Adipose tissue (tissue), 3 donors: ENCODE measurements around the gene PITPNC1. TPM values are rescaled to one million over a fixed set of nuclear protein-coding genes. Genes with fewer than 3 reads are reported as not detected.
"Not testable (repeated sequence)": the region's sequence is repeated elsewhere in the genome, so short reads cannot be mapped to it uniquely, and the experiment has no call there.

Experiments
- H3K27ac ChIP-seq: one replicate; pipeline ENCODE4 v1.5.1; 2013; ENCODE audit warnings: low read depth, low read length
- WGBS, 3 donors: extraction: QIAGEN DNeasy Blood & Tissue Kit; methylation state at CpG; one replicate each; pipeline ENCODE4 v1.1.7; 2013; 5-methylcytosine and 5-hydroxymethylcytosine counted together
- polyA plus RNA-seq, 3 donors: library from polyadenylated mRNA; stranded (reverse); fragments of 200-250 nt; gene quantifications; one replicate each; pipeline ENCODE4 v1.2.3, GENCODE V29; 2013
- donor health status: healthy with polysubstance abuse.
- donor health status: Bipolar disorder and iron deficiency.
- donor health status: healthy.

Gene PITPNC1
- polyA plus RNA-seq, 3 donors = 12.6 to 21.2 (median 15.3) TPM

GRCh38 chr17:67417507-67417906 lies 40.4 kb downstream of the PITPNC1 start:
- 73 to 96% (median 93%) methylated on average over 1 of the region's 1 CpG for WGBS, 3 donors
- H3K27ac ChIP-seq = no peak overlapping the region

- no peak overlapping the region for H3K27ac ChIP-seq
- 64 to 82% (median 78%) methylated on average over 5 of the region's 5 CpGs for WGBS, 3 donors
Measured at GRCh38 chr17:67420994-67421393, 43.9 kb downstream of the PITPNC1 start.

- WGBS, 3 donors = 32 to 42% (median 40%) methylated on average over 3 of the region's 3 CpGs
Measured at GRCh38 chr17:67421869-67422273, 44.8 kb downstream of the PITPNC1 start.

GRCh38 chr17:67422296-67422695 lies 45.2 kb downstream of the PITPNC1 start:
- 86 to 92% (median 90%) methylated on average over 4 of the region's 4 CpGs for whole genome bisulfite sequencing, 3 donors
- H3K27ac ChIP-seq = not testable (repeated sequence)

More at GRCh38 chr17:67421869-67422273, 44.8 kb downstream of the PITPNC1 start:
- H3K27ac ChIP-seq = no peak overlapping the region

GRCh38 chr17:67422897-67423296 lies 45.8 kb downstream of the PITPNC1 start:
- WGBS, 3 donors = 71 to 79% (median 78%) methylated on average over 4 of the region's 4 CpGs
- H3K27ac ChIP-seq = no peak overlapping the region

- H3K27ac ChIP-seq = no peak overlapping the region
- WGBS, 3 donors = 81 to 98% (median 91%) methylated on average over 5 of the region's 5 CpGs
Measured at GRCh38 chr17:67425571-67426160, 48.6 kb downstream of the PITPNC1 start.

GRCh38 chr17:67427424-67427823 lies 50.3 kb downstream of the PITPNC1 start:
- H3K27ac ChIP-seq = no peak overlapping the region
- WGBS, 3 donors = 85 to 89% (median 87%) methylated on average over 4 of the region's 4 CpGs

GRCh38 chr17:67430515-67430914 lies 53.4 kb downstream of the PITPNC1 start:
- not testable (repeated sequence) for H3K27ac ChIP-seq
- 93 to 95% (median 94%) methylated on average over 4 of the region's 4 CpGs for WGBS, 3 donors

- no peak overlapping the region for H3K27ac ChIP-seq
- WGBS, 3 donors = 44 to 67% (median 46%) methylated on average over 9 of the region's 9 CpGs
Measured at GRCh38 chr17:67431249-67432015, 54.4 kb downstream of the PITPNC1 start.

- peak overlapping the region; percentile 43 for H3K27ac ChIP-seq
Measured at GRCh38 chr17:67433248-67433924, 56.3 kb downstream of the PITPNC1 start.

GRCh38 chr17:67434061-67434525 lies 57.0 kb downstream of the PITPNC1 start:
- H3K27ac ChIP-seq = no peak overlapping the region
- WGBS, 3 donors = 31 to 85% (median 42%) methylated on average over 6 of the region's 6 CpGs

More at GRCh38 chr17:67433248-67433924, 56.3 kb downstream of the PITPNC1 start:
- 73 to 88% (median 81%) methylated on average over 21 of the region's 21 CpGs for WGBS, 3 donors

GRCh38 chr17:67435122-67435521 lies 58.0 kb downstream of the PITPNC1 start:
- WGBS, 3 donors = 50 to 76% (median 53%) methylated on average over 5 of the region's 5 CpGs
- no peak overlapping the region for H3K27ac ChIP-seq

GRCh38 chr17:67435786-67436185 lies 58.7 kb downstream of the PITPNC1 start:
- H3K27ac ChIP-seq = no peak overlapping the region
- 94 to 97% (median 96%) methylated on average over 5 of the region's 5 CpGs for WGBS, 3 donors

- no peak overlapping the region for H3K27ac ChIP-seq
- 67 to 83% (median 75%) methylated on average over 10 of the region's 10 CpGs for WGBS, 3 donors
Measured at GRCh38 chr17:67436233-67436632, 59.2 kb downstream of the PITPNC1 start.

GRCh38 chr17:67438667-67439066 lies 61.6 kb downstream of the PITPNC1 start:
- H3K27ac ChIP-seq = no peak overlapping the region
- 42 to 82% (median 75%) methylated on average over 3 of the region's 3 CpGs for WGBS, 3 donors

- no peak overlapping the region for H3K27ac ChIP-seq
- WGBS, 3 donors = 74 to 97% (median 94%) methylated on average over 2 of the region's 2 CpGs
Measured at GRCh38 chr17:67439269-67439668, 62.2 kb downstream of the PITPNC1 start.

GRCh38 chr17:67440277-67441051 lies 63.4 kb downstream of the PITPNC1 start:
- WGBS, 3 donors = 51 to 85% (median 64%) methylated on average over 7 of the region's 7 CpGs
- H3K27ac ChIP-seq = no peak overlapping the region

- no peak overlapping the region for H3K27ac ChIP-seq
- WGBS, 3 donors = 48 to 76% (median 49%) methylated on average over 19 of the region's 19 CpGs
Measured at GRCh38 chr17:67441052-67441895, 64.2 kb downstream of the PITPNC1 start.
